HCT116 (cell line): ENCODE results near the gene TENM3. TPM values are rescaled to one million over a fixed set of nuclear protein-coding genes. Genes with fewer than 3 reads are reported as not detected.

ENCODE experiments used
- ATAC-seq: fragments of 200-7000 bp; cut with Tn5 transposase; 2 replicates; pipeline ENCODE4 v1.9.1; 2020; ENCODE audit warnings: mild to moderate bottlenecking, moderate library complexity
- BruUV-seq: library from RNA; stranded (reverse); fragments of 400-500 nt; replicated peaks from 2 replicates; lab custom pipeline; 2021; lab: Mats Ljungman, UMichigan
- CTCF ChIA-PET: fragments of 300-600 bp; sonication (Branson Sonifier 250); formaldehyde crosslinking; loops from one replicate; lab custom pipeline; 2021; ENCODE audit warnings: antibody characterized with exemption; lab: Charles Lee
- POLR2A ChIA-PET: fragments of 300-600, 350-600 bp; sonication (Branson Sonifier 250); formaldehyde crosslinking; loops from one replicate; lab custom pipeline; 2021; ENCODE audit warnings: antibody characterized with exemption; lab: Charles Lee
- RAD21 ChIA-PET, 2 experiments: fragments of 300-600 bp; sonication (Branson Sonifier 250); formaldehyde crosslinking; loops; one replicate each; lab custom pipeline; 2023; ENCODE audit warnings: low total read pairs in 2 of 2; ENCODE audit not compliant: uncharacterized antibody in 2 of 2, unreplicated experiment in 2 of 2, low non-redundant PET in 1 of 2; lab: Charles Lee
- DNase-seq: peaks from one replicate; pipeline ENCODE4 v3.0.0-alpha.2; 2010; ENCODE audit warnings: low read depth, low spot score
- H2AFZ ChIP-seq: fragments of 200-600 bp; shearing (Covaris generic), sonication (generic); 2 replicates; pipeline ENCODE4 v1.6.1; 2017; ENCODE audit warnings: low read depth, mixed run types, mixed read lengths, antibody characterized with exemption, low read length; ENCODE audit not compliant: poor library complexity, severe bottlenecking
- H3K27ac ChIP-seq: 2 replicates; pipeline ENCODE4 v1.5.1; 2012; ENCODE audit warnings: low read depth, low read length
- H3K27me3 ChIP-seq: fragments of 200-600 bp; sonication (generic); 2 replicates; pipeline ENCODE4 v1.6.1; 2016; ENCODE audit warnings: mixed run types, low read length, mixed read lengths; ENCODE audit not compliant: insufficient read depth
- H3K36me3 ChIP-seq, 2 experiments: fragments of 200-500 bp in 1 of 2; fragments of 200-600 bp in 1 of 2; sonication (Bioruptor generic) in 1 of 2; sonication (generic) in 1 of 2; 2 replicates each; pipeline versions ENCODE4 v1.5.1 to v1.6.1; 2014 to 2016; ENCODE audit warnings: low read length in 2 of 2, inconsistent platforms in 1 of 2, mixed read lengths in 1 of 2, mixed run types in 1 of 2; ENCODE audit not compliant: insufficient read depth in 2 of 2, control insufficient read depth in 1 of 2
- H3K4me1 ChIP-seq, 2 experiments: fragments of 200-600 bp in 1 of 2; sonication (generic) in 1 of 2; 2 replicates each; pipeline versions ENCODE4 v1.5.1 to v1.6.1; 2012 to 2017; ENCODE audit warnings: low read length in 2 of 2, inconsistent platforms in 1 of 2, mild to moderate bottlenecking in 1 of 2, mixed read lengths in 1 of 2, mixed run types in 1 of 2, moderate library complexity in 1 of 2; ENCODE audit not compliant: insufficient read depth in 2 of 2, control insufficient read depth in 1 of 2
- H3K4me2 ChIP-seq: fragments of 200-600 bp; sonication (generic); 2 replicates; pipeline ENCODE4 v1.6.1; 2017; ENCODE audit warnings: mixed run types, low read length, mixed read lengths
- H3K4me3 ChIP-seq, 2 experiments: fragments of 200-600 bp in 1 of 2; sonication (generic) in 1 of 2; replicated peaks in 1 of 2; 2 replicates each; pipeline ENCODE4 v1.5.1; 2011 to 2016; ENCODE audit warnings: low read length in 2 of 2, control low read depth in 1 of 2, low read depth in 1 of 2, mild to moderate bottlenecking in 1 of 2, mixed read lengths in 1 of 2, mixed run types in 1 of 2
- H3K79me2 ChIP-seq: fragments of 200-600 bp; sonication (generic); 2 replicates; pipeline ENCODE4 v1.6.1; 2017; ENCODE audit warnings: mild to moderate bottlenecking, mixed run types, low read length, moderate library complexity, mixed read lengths; ENCODE audit not compliant: insufficient read depth
- H3K9ac ChIP-seq: fragments of 200-600 bp; sonication (generic); 2 replicates; pipeline ENCODE4 v1.6.1; 2016; ENCODE audit warnings: low read length, mixed read lengths
- H3K9me2 ChIP-seq: fragments of 200-600 bp; sonication (generic), shearing (Covaris generic); 2 replicates; pipeline ENCODE4 v1.6.1; 2017; ENCODE audit warnings: mixed run types, mild to moderate bottlenecking, moderate library complexity; ENCODE audit not compliant: insufficient read depth
- H3K9me3 ChIP-seq, 2 experiments: fragments of 200-500 bp in 1 of 2; fragments of 200-600 bp in 1 of 2; sonication (Bioruptor generic) in 1 of 2; sonication (generic) in 1 of 2; 2 replicates each; pipeline ENCODE4 v1.6.1; 2014 to 2017; ENCODE audit warnings: low read length in 2 of 2, mixed read lengths in 2 of 2, inconsistent platforms in 1 of 2, low read depth in 1 of 2, mild to moderate bottlenecking in 1 of 2, mixed run types in 1 of 2, moderate library complexity in 1 of 2; ENCODE audit not compliant: control insufficient read depth in 1 of 2, insufficient read depth in 1 of 2
- H4K20me1 ChIP-seq: fragments of 200-600 bp; sonication (generic), shearing (Covaris generic); 2 replicates; pipeline ENCODE4 v1.6.1; 2017; ENCODE audit warnings: mixed run types, mild to moderate bottlenecking, moderate library complexity; ENCODE audit not compliant: insufficient read depth
- ATF3 ChIP-seq: IDR thresholded peaks from 2 replicates; pipeline ENCODE4 v1.6.1; 2012
- JUND ChIP-seq: IDR thresholded peaks from 2 replicates; pipeline ENCODE4 v1.6.1; 2012
- SP1 ChIP-seq: IDR thresholded peaks from 2 replicates; pipeline ENCODE4 v1.6.1; 2012; ENCODE audit warnings: low read depth
- intact Hi-C: fragments of 100-400 bp; cut with micrococcal nuclease; formaldehyde crosslinking; loops from 2 replicates; pipeline ENCODE4 v1.10.0; 2022
- total RNA-seq: library from RNA; stranded (reverse); gene quantifications from one replicate; pipeline ENCODE4 v1.2.1, GENCODE V29; 2021; ENCODE audit not compliant: unreplicated experiment
- TF ChIP-seq, protein P1 (sequence below): IDR thresholded peaks from 2 replicates; pipeline ENCODE4 v1.6.1; 2011; ENCODE audit warnings: mild to moderate bottlenecking, low read length, moderate library complexity; ENCODE audit not compliant: insufficient replicate concordance; ENCODE audit errors: extremely low read depth

The TENM3 gene
- total RNA-seq, 1 experiment from 2014 or later, result 0.54 TPM

- Histone ChIP-seq H3K4me3 (no peak overlapping the region), H2AFZ (no peak overlapping the region), H3K9me3 (no peaks in the 10 kb centered on the region), H3K9ac (no peak overlapping the region), H4K20me1 (no peaks in the 10 kb centered on the region), H3K4me1 (no peaks in the 10 kb centered on the region), H3K9me2 (no peaks in the 10 kb centered on the region), H3K4me2 (no peak overlapping the region), H3K27ac (no peak overlapping the region), H3K79me2 (no peaks in the 10 kb centered on the region), H3K27me3 (no peaks in the 10 kb centered on the region), H3K36me3 (no peaks in the 10 kb centered on the region)
- intact Hi-C loops, result no loop called here
- BruUV-seq, result no TSS peak
- no peak for TF ChIP-seq ATF3
- ChIA-PET CTCF (no interaction called here), RAD21 (no interaction called here), POLR2A (no interaction called here)
- ATAC-seq (no peak), DNase-seq (no peak)
Measured at GRCh38 chr4:182257503-182257902, 14.3 kb downstream of the TENM3 start.

GRCh38 chr4:182258441-182259000, 15.3 kb downstream of the TENM3 start:
- Histone ChIP-seq H3K9me3 (no peaks in the 10 kb centered on the region), H3K27me3 (no peaks in the 10 kb centered on the region), H3K4me3 (no peak overlapping the region), H3K9me2 (no peaks in the 10 kb centered on the region), H4K20me1 (no peaks in the 10 kb centered on the region), H3K4me2 (no peak overlapping the region), H3K79me2 (no peaks in the 10 kb centered on the region), H3K4me1 (no peaks in the 10 kb centered on the region), H3K9ac (no peak overlapping the region), H2AFZ (no peak overlapping the region), H3K27ac (no peak overlapping the region), H3K36me3 (no peaks in the 10 kb centered on the region)
- ChIA-PET RAD21 (no interaction called here), POLR2A (no interaction called here), CTCF (no interaction called here)
- intact Hi-C loops, result no loop called here
- ATAC-seq (no peak), DNase-seq (no peak)
- no TSS peak for BruUV-seq
- TF ChIP-seq ATF3, result no peak
- TF ChIP-seq SP1, result no peak
- TF ChIP-seq, protein P1, sequence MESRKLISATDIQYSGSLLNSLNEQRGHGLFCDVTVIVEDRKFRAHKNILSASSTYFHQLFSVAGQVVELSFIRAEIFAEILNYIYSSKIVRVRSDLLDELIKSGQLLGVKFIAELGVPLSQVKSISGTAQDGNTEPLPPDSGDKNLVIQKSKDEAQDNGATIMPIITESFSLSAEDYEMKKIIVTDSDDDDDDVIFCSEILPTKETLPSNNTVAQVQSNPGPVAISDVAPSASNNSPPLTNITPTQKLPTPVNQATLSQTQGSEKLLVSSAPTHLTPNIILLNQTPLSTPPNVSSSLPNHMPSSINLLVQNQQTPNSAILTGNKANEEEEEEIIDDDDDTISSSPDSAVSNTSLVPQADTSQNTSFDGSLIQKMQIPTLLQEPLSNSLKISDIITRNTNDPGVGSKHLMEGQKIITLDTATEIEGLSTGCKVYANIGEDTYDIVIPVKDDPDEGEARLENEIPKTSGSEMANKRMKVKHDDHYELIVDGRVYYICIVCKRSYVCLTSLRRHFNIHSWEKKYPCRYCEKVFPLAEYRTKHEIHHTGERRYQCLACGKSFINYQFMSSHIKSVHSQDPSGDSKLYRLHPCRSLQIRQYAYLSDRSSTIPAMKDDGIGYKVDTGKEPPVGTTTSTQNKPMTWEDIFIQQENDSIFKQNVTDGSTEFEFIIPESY, result no peak
- TF ChIP-seq JUND, result no peak
